Right lobe of liver (tissue), 6 donors: ENCODE measurements around the gene ACTR1A. TPM values are rescaled to one million over a fixed set of nuclear protein-coding genes. Genes with fewer than 3 reads are reported as not detected.
A peak's percentile ranks its signal among the peaks of the same experiment; 100 is the strongest.

ENCODE experiments used
- ATAC-seq, 4 donors: fragments of 200-7000 bp; cut with Tn5 transposase; one replicate each; pipeline ENCODE4 v1.9.1; 2020; ENCODE audit warnings: mild to moderate bottlenecking in 4 of 4, moderate library complexity in 4 of 4
- DNase-seq, 3 donors: peaks; one replicate each; pipeline ENCODE4 v3.0.0-alpha.2; 2020
- H3K27ac ChIP-seq, 3 donors: fragments of 200-600 bp; one replicate each; pipeline ENCODE4 v1.8.0; 2022
- H3K27me3 ChIP-seq, 2 donors: fragments of 200-600 bp; one replicate each; pipeline ENCODE4 v1.8.0; 2022
- H3K36me3 ChIP-seq, 4 donors: fragments of 200-600 bp; sonication (generic) in 1 of 4; one replicate each; pipeline versions ENCODE4 v1.5.1 to v1.8.0; 2017 to 2022; ENCODE audit warnings: control low read depth in 1 of 4
- H3K4me1 ChIP-seq, 4 donors: fragments of 200-600 bp; sonication (generic) in 1 of 4; one replicate each; pipeline versions ENCODE4 v1.5.1 to v1.8.0; 2017 to 2022; ENCODE audit warnings: control low read depth in 1 of 4
- H3K4me3 ChIP-seq, 3 donors: fragments of 200-600 bp; one replicate each; pipeline ENCODE4 v1.8.0; 2022
- H3K9me3 ChIP-seq, 4 donors: fragments of 200-600 bp; sonication (generic) in 1 of 4; one replicate each; pipeline versions ENCODE4 v1.5.1 to v1.8.0; 2017 to 2022; ENCODE audit warnings: control low read depth in 1 of 4
- POLR2A ChIP-seq: fragments of 450-650 bp; IDR thresholded peaks from one replicate; pipeline ENCODE4 v1.6.1; 2017; ENCODE audit warnings: antibody characterized with exemption, mild to moderate bottlenecking
- WGBS: methylation state at CpG from one replicate; pipeline ENCODE4 v1.1.6; 2018; ENCODE audit warnings: low coverage, low lambda C conversion rate; ENCODE audit not compliant: insufficient coverage; ENCODE audit errors: missing lambda C conversion rate; 5-methylcytosine and 5-hydroxymethylcytosine counted together
- intact Hi-C, 2 donors: fragments of 100-400 bp; cut with DNase I; formaldehyde crosslinking; loops; one replicate each; pipeline versions ENCODE4 v1.11.2 to v1.14.1; 2022
- total RNA-seq, 6 experiments: library from RNA; depleted of rRNA in 2 of 6; stranded (reverse); fragments of >200 nt in 2 of 6; fragmentation: NEBNext Ultra II Directional in 3 of 6; extraction: Animal tissue kit (Norgen Biotek cat#: 25700) in 3 of 6; gene quantifications; one replicate each; pipeline versions ENCODE4 v1.1.0 to v1.2.4, GENCODE V29; 2016 to 2023
- TF ChIP-seq, protein P1 (sequence below), 4 donors: fragments of 200-600 bp in 3 of 4; fragments of 450-650 bp in 1 of 4; IDR thresholded peaks; one replicate each; pipeline versions ENCODE4 v1.5.1 to v1.8.0; 2016 to 2022; ENCODE audit warnings: antibody characterized with exemption in 4 of 4, mild to moderate bottlenecking in 2 of 4
- donor health status: DM: no; HTN: yes; CAD: no.
- donor health status: DM: no; HTN: no; CAD: no.
- donor health status: DM: no; HTN: no; CAD: no.
- donor health status: DM: no; HTN: yes; CAD: no.
- donor health status: DM: no; HTN: yes; CAD: no.

ACTR1A gene
- total RNA-seq, 6 experiments from 2014 or later = 25.6 to 47.9 (median 31.3) TPM

- 2% methylated on average over 41 of the region's 54 CpGs for WGBS
- peak; percentile 93 to 96 (median 94) for ATAC-seq
- Histone ChIP-seq H3K9me3 (no peaks in the 10 kb centered on the region), H3K4me1 (peaks cover 0 to 14% (median 6%) of the 10 kb centered on the region in 4 donors), H3K27me3 (no peaks in the 10 kb centered on the region), H3K36me3 (no peaks in the 10 kb centered on the region), H3K27ac (no peak overlapping the region), H3K4me3 (peak overlapping the region; percentile 42 to 52 (median 49))
- intact Hi-C loops = no loop called here
- DNase-seq = peak; percentile 97
- TF ChIP-seq, protein P1, sequence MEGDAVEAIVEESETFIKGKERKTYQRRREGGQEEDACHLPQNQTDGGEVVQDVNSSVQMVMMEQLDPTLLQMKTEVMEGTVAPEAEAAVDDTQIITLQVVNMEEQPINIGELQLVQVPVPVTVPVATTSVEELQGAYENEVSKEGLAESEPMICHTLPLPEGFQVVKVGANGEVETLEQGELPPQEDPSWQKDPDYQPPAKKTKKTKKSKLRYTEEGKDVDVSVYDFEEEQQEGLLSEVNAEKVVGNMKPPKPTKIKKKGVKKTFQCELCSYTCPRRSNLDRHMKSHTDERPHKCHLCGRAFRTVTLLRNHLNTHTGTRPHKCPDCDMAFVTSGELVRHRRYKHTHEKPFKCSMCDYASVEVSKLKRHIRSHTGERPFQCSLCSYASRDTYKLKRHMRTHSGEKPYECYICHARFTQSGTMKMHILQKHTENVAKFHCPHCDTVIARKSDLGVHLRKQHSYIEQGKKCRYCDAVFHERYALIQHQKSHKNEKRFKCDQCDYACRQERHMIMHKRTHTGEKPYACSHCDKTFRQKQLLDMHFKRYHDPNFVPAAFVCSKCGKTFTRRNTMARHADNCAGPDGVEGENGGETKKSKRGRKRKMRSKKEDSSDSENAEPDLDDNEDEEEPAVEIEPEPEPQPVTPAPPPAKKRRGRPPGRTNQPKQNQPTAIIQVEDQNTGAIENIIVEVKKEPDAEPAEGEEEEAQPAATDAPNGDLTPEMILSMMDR (IDR thresholded peaks at IDR 0.05) = no peak
- TF ChIP-seq POLR2A = peak; percentile 63
Measured at GRCh38 chr10:102461187-102462054, 41.1 kb downstream of the ACTR1A start.

- WGBS = 14% methylated on average over 8 of the region's 8 CpGs
- no peak overlapping the region for H3K27ac ChIP-seq
- H3K4me1 ChIP-seq = peaks cover 0 to 14% (median 6%) of the 10 kb centered on the region in 4 donors
- DNase-seq (no peak), ATAC-seq (peak; percentile 3 to 13 (median 4))
- no peaks in the 10 kb centered on the region for H3K36me3 ChIP-seq
- no peak for TF ChIP-seq POLR2A
- TF ChIP-seq, protein P1 (IDR thresholded peaks at IDR 0.05) = no peak
- no peaks in the 10 kb centered on the region for H3K9me3 ChIP-seq
- H3K27me3 ChIP-seq = no peaks in the 10 kb centered on the region
- peak overlapping the region; percentile 42 to 52 (median 49) for H3K4me3 ChIP-seq
- intact Hi-C loops = no loop called here
Measured at GRCh38 chr10:102460836-102461186, 41.7 kb downstream of the ACTR1A start.

GRCh38 chr10:102458656-102459055 is 43.9 kb downstream of the ACTR1A start:
- no peaks in the 10 kb centered on the region for H3K27me3 ChIP-seq
- H3K4me1 ChIP-seq = peaks cover 0 to 14% (median 6%) of the 10 kb centered on the region in 4 donors
- no peak overlapping the region for H3K27ac ChIP-seq
- H3K4me3 ChIP-seq = no peak overlapping the region
- WGBS = 68% methylated on average over 2 of the region's 4 CpGs
- H3K36me3 ChIP-seq = no peaks in the 10 kb centered on the region
- no peaks in the 10 kb centered on the region for H3K9me3 ChIP-seq
- no peak for TF ChIP-seq POLR2A
- TF ChIP-seq, protein P1 (IDR thresholded peaks at IDR 0.05) = no peak
- intact Hi-C loops = no loop called here
- ATAC-seq (no peak), DNase-seq (no peak)

- 86% methylated on average over 9 of the region's 9 CpGs for WGBS
Measured at GRCh38 chr10:102457591-102458150, 44.8 kb downstream of the ACTR1A start.

More at GRCh38 chr10:102457591-102458150, 44.8 kb downstream of the ACTR1A start:
- Histone ChIP-seq H3K9me3 (no peaks in the 10 kb centered on the region), H3K4me1 (peaks cover 0 to 18% (median 7%) of the 10 kb centered on the region in 4 donors), H3K27me3 (no peaks in the 10 kb centered on the region), H3K36me3 (no peaks in the 10 kb centered on the region), H3K27ac (no peak overlapping the region), H3K4me3 (no peak overlapping the region)
- TF ChIP-seq POLR2A = no peak
- TF ChIP-seq, protein P1 (IDR thresholded peaks at IDR 0.05) = no peak
- DNase-seq (no peak), ATAC-seq (no peak)
- intact Hi-C loops = no loop called here
